Kidney (tissue), 14 donors: ENCODE measurements around the gene ENPP6. TPM values are rescaled to one million over a fixed set of nuclear protein-coding genes. Genes with fewer than 3 reads are reported as not detected.

ENCODE experiments used
- DNase-seq, 5 donors: peaks; one replicate each; pipeline ENCODE4 v3.0.0-alpha.2; 2013 to 2020
- FAIRE-seq: peaks from 2 replicates; lab custom pipeline; 2012; peaks lifted over from hg19 to GRCh38; lab: Jason Lieb, UNC
- H3K27ac ChIP-seq, 2 donors: one replicate each; pipeline ENCODE4 v1.7.0; 2013; ENCODE audit warnings: low read depth in 2 of 2, low read length in 2 of 2, inconsistent platforms in 1 of 2
- H3K27me3 ChIP-seq: one replicate; pipeline ENCODE4 v1.7.1; 2013; ENCODE audit warnings: low read length, inconsistent platforms; ENCODE audit not compliant: control insufficient read depth, insufficient read depth
- H3K36me3 ChIP-seq, 3 donors: one replicate each; pipeline versions ENCODE4 v1.7.0 to v1.7.1; 2013; ENCODE audit warnings: low read length in 3 of 3, control low read depth in 1 of 3, inconsistent platforms in 1 of 3; ENCODE audit not compliant: insufficient read depth in 3 of 3, control insufficient read depth in 2 of 3
- H3K4me1 ChIP-seq, 3 donors: one replicate each; pipeline versions ENCODE4 v1.7.0 to v1.7.1; 2013; ENCODE audit warnings: low read length in 3 of 3, inconsistent platforms in 1 of 3, low read depth in 1 of 3; ENCODE audit not compliant: control insufficient read depth in 2 of 3, insufficient read depth in 2 of 3
- H3K4me3 ChIP-seq, 3 donors: one replicate each; pipeline versions ENCODE4 v1.7.0 to v1.8.1; 2013; ENCODE audit warnings: low read length in 3 of 3, control low read depth in 1 of 3, inconsistent platforms in 1 of 3
- H3K9ac ChIP-seq, 3 donors: one replicate each; pipeline versions ENCODE4 v1.7.0 to v1.7.1; 2013; ENCODE audit warnings: low read length in 3 of 3, control low read depth in 1 of 3, inconsistent platforms in 1 of 3
- H3K9me3 ChIP-seq, 3 donors: one replicate each; pipeline versions ENCODE4 v1.7.0 to v1.7.1; 2013; ENCODE audit warnings: low read length in 3 of 3, control low read depth in 1 of 3, inconsistent platforms in 1 of 3; ENCODE audit not compliant: control insufficient read depth in 2 of 3, insufficient read depth in 1 of 3
- intact Hi-C: fragments of 100-400 bp; cut with DNase I; formaldehyde crosslinking; loops from one replicate; pipeline ENCODE4 v1.11.1; 2022
- polyA plus RNA-seq: library from polyadenylated mRNA; stranded (reverse); fragments of 350-450 nt; fragmentation: Illumina TruSeq; extraction: RNeasy Lipid Tissue Mini Kit (QIAGEN cat#74804); gene quantifications from one replicate; pipeline ENCODE4 v1.2.3, GENCODE V29; 2014; ENCODE audit warnings: low read depth, low replicate concordance; ENCODE audit not compliant: insufficient read depth
- total RNA-seq: library from RNA; stranded (reverse); fragmentation: NEBNext Ultra II Directional; extraction: Animal tissue kit (Norgen Biotek cat#: 25700); gene quantifications from one replicate; pipeline ENCODE4 v1.2.1, GENCODE V29; 2021
- TF ChIP-seq, protein P1 (sequence below): IDR thresholded peaks from 3 replicates; pipeline ENCODE4 v1.5.1; 2012; ENCODE audit warnings: mild to moderate bottlenecking, moderate library complexity, borderline replicate concordance; ENCODE audit not compliant: insufficient read depth; ENCODE audit errors: extremely low read depth
- donor health status: control.
- donor health status: control.
- donor health status: control.
- donor health status: control.
- donor health status: control.
- donor health status: DM: yes; HTN: yes; CAD: no.
- donor health status: Normal renal cell carcinoma (clear cell type).

Gene ENPP6
- total and polyA plus RNA-seq, 2 donors from 2014 or later, result 0.91 to 7.2 TPM

- Histone ChIP-seq H3K36me3 (no peaks in the 10 kb centered on the region), H3K27ac (no peak overlapping the region), H3K9me3 (no peaks in the 10 kb centered on the region), H3K4me1 (peaks cover 0 to 4% (median 0%) of the 10 kb centered on the region in 3 donors), H3K27me3 (no peaks in the 10 kb centered on the region), H3K9ac (no peak overlapping the region), H3K4me3 (no peak overlapping the region)
- FAIRE-seq (no peak), DNase-seq (peak in 1 of 5 donors; percentile 13)
- intact Hi-C loops, result no loop called here
- TF ChIP-seq, protein P1, sequence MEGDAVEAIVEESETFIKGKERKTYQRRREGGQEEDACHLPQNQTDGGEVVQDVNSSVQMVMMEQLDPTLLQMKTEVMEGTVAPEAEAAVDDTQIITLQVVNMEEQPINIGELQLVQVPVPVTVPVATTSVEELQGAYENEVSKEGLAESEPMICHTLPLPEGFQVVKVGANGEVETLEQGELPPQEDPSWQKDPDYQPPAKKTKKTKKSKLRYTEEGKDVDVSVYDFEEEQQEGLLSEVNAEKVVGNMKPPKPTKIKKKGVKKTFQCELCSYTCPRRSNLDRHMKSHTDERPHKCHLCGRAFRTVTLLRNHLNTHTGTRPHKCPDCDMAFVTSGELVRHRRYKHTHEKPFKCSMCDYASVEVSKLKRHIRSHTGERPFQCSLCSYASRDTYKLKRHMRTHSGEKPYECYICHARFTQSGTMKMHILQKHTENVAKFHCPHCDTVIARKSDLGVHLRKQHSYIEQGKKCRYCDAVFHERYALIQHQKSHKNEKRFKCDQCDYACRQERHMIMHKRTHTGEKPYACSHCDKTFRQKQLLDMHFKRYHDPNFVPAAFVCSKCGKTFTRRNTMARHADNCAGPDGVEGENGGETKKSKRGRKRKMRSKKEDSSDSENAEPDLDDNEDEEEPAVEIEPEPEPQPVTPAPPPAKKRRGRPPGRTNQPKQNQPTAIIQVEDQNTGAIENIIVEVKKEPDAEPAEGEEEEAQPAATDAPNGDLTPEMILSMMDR, result no peak
These were observed 16.5 kb downstream of the ENPP6 start for GRCh38 chr4:184201179-184201578.

DNA sequence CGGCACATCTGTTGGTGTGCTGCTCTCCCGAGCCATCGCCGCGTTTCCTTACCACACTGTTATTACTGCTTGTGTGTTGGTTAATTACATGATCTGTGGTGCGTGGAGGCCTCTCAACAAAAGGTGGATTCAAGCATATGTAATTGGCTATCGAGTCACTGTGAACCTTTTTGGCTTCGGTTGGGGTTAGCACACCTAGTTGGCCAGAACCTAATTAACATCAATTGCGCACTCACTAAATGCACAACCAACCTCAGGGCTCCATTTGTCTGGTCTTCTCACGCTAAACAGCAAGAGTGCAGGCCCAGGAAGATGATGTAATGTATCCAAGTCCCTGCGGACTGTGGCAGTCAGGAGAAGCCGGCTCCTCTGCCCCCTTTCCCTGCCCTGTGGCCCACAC, 17.4 kb downstream of the ENPP6 start:
- Histone ChIP-seq H3K36me3 (no peaks in the 10 kb centered on the region), H3K27ac (no peak overlapping the region), H3K27me3 (no peaks in the 10 kb centered on the region), H3K9ac (no peak overlapping the region), H3K9me3 (no peaks in the 10 kb centered on the region), H3K4me1 (peaks cover 0 to 4% (median 0%) of the 10 kb centered on the region in 3 donors), H3K4me3 (no peak overlapping the region)
- TF ChIP-seq, protein P1, result no peak
- FAIRE-seq (no peak), DNase-seq (peak in 3 of 5 donors; percentile 24 to 54 (median 25))
- intact Hi-C loops, result no loop called here

- intact Hi-C loops, result no loop called here
- Histone ChIP-seq H3K4me1 (peaks cover 0 to 4% (median 0%) of the 10 kb centered on the region in 3 donors), H3K9me3 (no peaks in the 10 kb centered on the region), H3K9ac (no peak overlapping the region), H3K27ac (no peak overlapping the region), H3K27me3 (no peaks in the 10 kb centered on the region), H3K4me3 (no peak overlapping the region), H3K36me3 (no peaks in the 10 kb centered on the region)
- no peak for FAIRE-seq
- DNase-seq, result no peak
- TF ChIP-seq, protein P1, result no peak
These were observed 17.9 kb downstream of the ENPP6 start for GRCh38 chr4:184199780-184200179.

DNA sequence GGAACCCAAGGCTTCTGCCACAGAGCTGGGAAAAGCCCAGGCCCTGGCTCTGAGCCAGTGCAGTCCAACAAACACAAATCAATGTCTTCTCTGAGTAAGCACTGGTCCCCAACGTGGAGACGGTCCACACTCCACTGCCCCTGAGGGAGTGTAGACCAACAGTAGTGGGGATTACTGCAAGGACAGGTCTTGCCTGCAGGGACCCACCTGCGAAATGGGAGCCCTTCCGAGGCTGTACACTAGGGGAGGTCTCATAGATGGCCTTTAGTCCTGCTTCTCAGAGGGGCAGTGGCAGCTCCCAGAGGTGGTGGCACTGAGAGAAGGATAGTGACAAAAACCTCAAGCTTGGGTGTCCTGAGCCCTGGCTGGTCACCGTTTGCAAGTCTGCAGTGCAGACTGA, 19.5 kb downstream of the ENPP6 start:
- Histone ChIP-seq H3K36me3 (no peaks in the 10 kb centered on the region), H3K27ac (no peak overlapping the region), H3K9me3 (no peaks in the 10 kb centered on the region), H3K4me1 (peaks cover 0 to 4% (median 0%) of the 10 kb centered on the region in 3 donors), H3K27me3 (no peaks in the 10 kb centered on the region), H3K4me3 (no peak overlapping the region), H3K9ac (no peak overlapping the region)
- intact Hi-C loops, result no loop called here
- DNase-seq, result no peak
- FAIRE-seq, result no peak
- TF ChIP-seq, protein P1, result no peak
